GM23248 (cell line): Measurements from ENCODE around the gene SLC7A8.

Experiments
- EZH2 ChIP-seq: fragments of 200-600 bp; sonication (generic); IDR thresholded peaks from 2 replicates; pipeline ENCODE4 v1.6.1; 2018; ENCODE audit warnings: antibody characterized with exemption, mild to moderate bottlenecking; ENCODE audit not compliant: insufficient read depth, poor library complexity, severe bottlenecking
- EZH2phosphoT487 ChIP-seq: fragments of 200-600 bp; sonication (generic); IDR thresholded peaks from 2 replicates; pipeline ENCODE4 v1.6.1; 2018; ENCODE audit warnings: antibody characterized with exemption, moderate library complexity, mild to moderate bottlenecking, low read depth; ENCODE audit not compliant: insufficient read depth

- TF ChIP-seq EZH2 (no peak), EZH2phosphoT487 (no peak)
Observed at GRCh38 chr14:23093991-23094665, 89.3 kb downstream of the SLC7A8 start.
